Measurements from ENCODE around the gene DYNLL1.
"Not testable (repeated sequence)": the region's sequence is repeated elsewhere in the genome, so short reads cannot be mapped to it uniquely, and the experiment has no call there.

DYNLL1 gene

DNA sequence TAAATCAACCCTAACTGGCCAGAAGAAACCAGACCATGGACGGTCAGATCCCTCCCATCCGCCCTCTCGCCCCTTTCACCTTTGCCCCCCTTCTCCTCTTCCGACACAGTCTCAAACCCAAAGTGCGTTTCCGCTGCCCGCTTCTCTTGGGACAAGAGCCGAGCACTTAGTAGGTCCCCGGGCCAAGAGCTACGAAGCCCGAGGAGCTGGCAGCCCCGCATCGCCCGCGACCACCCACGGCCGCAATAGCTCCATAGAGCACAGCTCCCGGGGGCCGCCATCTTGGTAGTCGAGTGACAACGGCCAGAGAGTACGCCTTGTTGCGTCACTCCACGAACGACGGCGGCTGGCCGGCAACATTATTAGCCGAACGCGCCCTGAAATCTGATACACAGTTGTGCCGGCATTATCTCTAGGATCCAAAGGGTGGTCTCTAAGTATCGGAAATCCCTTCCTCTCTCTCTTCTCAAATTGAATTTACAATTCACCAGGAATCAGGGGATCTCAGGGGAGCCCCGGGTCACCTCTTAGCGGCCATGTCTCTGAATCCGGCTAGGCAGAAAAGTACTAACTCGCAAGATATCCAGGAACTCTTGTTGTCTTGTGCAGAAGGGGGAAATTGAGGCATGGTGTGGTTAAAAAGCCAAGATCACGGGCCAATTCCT lies 33.1 kb downstream of the DYNLL1 start, which contains the start of gene COQ5:
COQ5 (minus strand) TSS at position 298 of the 665 bp plus-strand sequence; CDS start at position 281, 17 bp downstream.
- H3K9ac ChIP-seq (ENCODE audit: low read length), result peak within 1 kb of the TSS; percentile 21
- H3K27ac ChIP-seq (ENCODE audit: low read depth, low read length), result peak within 1 kb of the TSS; percentile 94
- no peaks in the 10 kb centered on the region for H3K36me3 ChIP-seq (ENCODE audit: insufficient read depth, low read length)
- H3K27me3 ChIP-seq (ENCODE audit: control insufficient read depth in 1 of 2, insufficient read depth in 2 of 2, low read length in 2 of 2), result no peaks in the 10 kb centered on the region
- H3K4me3 ChIP-seq (ENCODE audit: low read depth in 1 of 2, low read length in 2 of 2), result peak within 1 kb of the TSS; percentile 59 to 96
- H3K9me3 ChIP-seq (ENCODE audit: low read length), result no peaks in the 10 kb centered on the region
- peaks cover 4% of the 10 kb centered on the region for H3K4me1 ChIP-seq (ENCODE audit: insufficient read depth, low read length)

DNA sequence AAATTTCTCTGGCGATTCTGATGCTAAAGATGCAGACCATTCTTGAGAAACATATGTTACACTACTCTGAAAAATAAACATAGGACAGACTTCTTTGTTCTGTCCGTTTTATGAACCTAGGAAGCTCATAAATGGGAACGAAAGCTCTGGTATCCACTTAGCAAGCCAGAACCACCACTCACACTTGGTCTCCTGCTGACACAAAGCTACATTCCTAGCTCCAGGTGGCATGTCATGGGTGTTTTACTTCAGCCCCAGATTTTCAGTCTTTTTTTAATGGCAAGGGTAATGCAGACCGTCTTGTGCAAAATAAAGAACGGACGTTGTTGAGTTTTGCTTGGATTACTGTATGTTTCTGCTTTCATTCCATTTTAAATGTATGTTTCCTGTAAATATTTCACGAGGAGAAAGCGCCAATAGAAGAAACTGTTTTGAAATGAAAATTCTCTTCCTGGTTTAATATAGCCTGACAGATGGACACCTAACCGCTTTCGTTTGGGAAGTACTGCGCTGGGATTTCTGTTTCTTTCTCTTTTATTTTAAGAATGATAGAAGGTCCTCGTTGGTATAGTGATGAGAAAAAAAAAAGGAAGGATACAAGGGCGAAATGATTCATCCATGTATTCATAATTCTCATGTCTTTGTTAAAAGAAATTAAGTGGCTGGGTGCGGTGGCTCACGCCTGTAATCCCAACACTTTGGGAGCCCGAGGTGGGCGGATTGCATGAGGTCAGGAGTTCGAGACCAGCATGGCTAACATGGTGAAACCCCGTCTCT lies 33.9 kb downstream of the DYNLL1 start:
- Histone ChIP-seq H3K27ac (ENCODE audit: low read depth, low read length) (peak overlapping the region; percentile 94), H3K27me3 (ENCODE audit: control insufficient read depth in 1 of 2, insufficient read depth in 2 of 2, low read length in 2 of 2) (no peaks in the 10 kb centered on the region), H3K9me3 (ENCODE audit: low read length) (no peaks in the 10 kb centered on the region), H3K36me3 (ENCODE audit: insufficient read depth, low read length) (no peaks in the 10 kb centered on the region), H3K4me3 (ENCODE audit: low read depth in 1 of 2, low read length in 2 of 2) (peak overlapping the region; percentile 59 to 96), H3K4me1 (ENCODE audit: insufficient read depth, low read length) (peaks cover 4% of the 10 kb centered on the region), H3K9ac (ENCODE audit: low read length) (peak overlapping the region; percentile 21)

DNA sequence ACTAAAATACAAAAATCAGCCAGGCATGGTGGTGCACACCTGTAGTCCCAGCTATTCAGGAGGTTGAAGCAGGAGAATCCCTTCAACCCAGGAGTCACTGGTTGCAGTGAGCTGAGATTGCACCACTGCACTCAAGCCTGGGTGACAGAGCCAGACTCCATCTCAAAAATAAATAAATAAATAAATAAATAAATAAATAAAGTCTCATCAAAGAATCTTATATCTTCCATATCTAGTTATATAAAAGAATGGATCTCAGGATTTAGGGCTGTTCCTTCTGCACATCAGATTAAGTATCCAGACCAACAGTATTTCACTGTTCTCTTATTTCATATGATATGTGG lies 34.5 kb downstream of the DYNLL1 start:
- not testable (repeated sequence) for H3K36me3 ChIP-seq (ENCODE audit: insufficient read depth, low read length); H3K9ac ChIP-seq (ENCODE audit: low read length); H3K4me1 ChIP-seq (ENCODE audit: insufficient read depth, low read length); H3K9me3 ChIP-seq (ENCODE audit: low read length); H3K27me3 ChIP-seq (ENCODE audit: control insufficient read depth in 1 of 2, insufficient read depth in 2 of 2, low read length in 2 of 2)
- Histone ChIP-seq H3K27ac (ENCODE audit: low read depth, low read length) (peak overlapping the region; percentile 94), H3K4me3 (ENCODE audit: low read depth in 1 of 2, low read length in 2 of 2) (peak overlapping the region in 1 of 2 donors; percentile 59)

DNA sequence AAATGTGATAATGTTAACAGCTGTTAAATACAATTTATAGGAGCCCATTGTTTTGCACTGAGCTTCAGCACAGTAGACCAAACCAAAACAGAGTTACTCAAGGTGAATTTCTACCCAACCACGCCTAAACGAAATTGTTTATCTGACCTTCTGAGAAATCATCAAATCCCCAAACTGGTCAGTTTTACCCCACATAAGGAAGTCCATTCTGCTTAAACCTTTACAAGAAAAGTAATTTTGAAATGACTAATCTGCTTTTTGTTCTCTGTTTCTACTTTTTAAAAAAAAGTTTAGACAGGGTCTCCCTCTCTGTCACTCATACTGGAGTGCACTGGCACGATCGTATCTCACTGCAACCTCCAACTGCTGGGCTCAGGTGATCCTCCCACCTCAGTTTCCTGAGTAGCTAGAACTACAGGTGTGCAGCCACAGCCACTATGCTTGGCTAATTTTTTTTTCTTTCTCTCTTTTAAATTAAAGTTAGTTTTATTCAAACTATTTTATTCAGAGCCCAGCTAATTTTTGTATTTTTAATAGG lies 36.9 kb downstream of the DYNLL1 start:
- no peak overlapping the region for H3K4me3 ChIP-seq (ENCODE audit: low read depth in 1 of 2, low read length in 2 of 2)
- no peaks in the 10 kb centered on the region for H3K9me3 ChIP-seq (ENCODE audit: low read length)
- no peak overlapping the region for H3K27ac ChIP-seq (ENCODE audit: low read depth, low read length)
- H3K9ac ChIP-seq (ENCODE audit: low read length), result no peak overlapping the region
- H3K4me1 ChIP-seq (ENCODE audit: insufficient read depth, low read length), result peaks cover 27% of the 10 kb centered on the region
- H3K36me3 ChIP-seq (ENCODE audit: insufficient read depth, low read length), result no peaks in the 10 kb centered on the region
- no peaks in the 10 kb centered on the region for H3K27me3 ChIP-seq (ENCODE audit: control insufficient read depth in 1 of 2, insufficient read depth in 2 of 2, low read length in 2 of 2)

DNA sequence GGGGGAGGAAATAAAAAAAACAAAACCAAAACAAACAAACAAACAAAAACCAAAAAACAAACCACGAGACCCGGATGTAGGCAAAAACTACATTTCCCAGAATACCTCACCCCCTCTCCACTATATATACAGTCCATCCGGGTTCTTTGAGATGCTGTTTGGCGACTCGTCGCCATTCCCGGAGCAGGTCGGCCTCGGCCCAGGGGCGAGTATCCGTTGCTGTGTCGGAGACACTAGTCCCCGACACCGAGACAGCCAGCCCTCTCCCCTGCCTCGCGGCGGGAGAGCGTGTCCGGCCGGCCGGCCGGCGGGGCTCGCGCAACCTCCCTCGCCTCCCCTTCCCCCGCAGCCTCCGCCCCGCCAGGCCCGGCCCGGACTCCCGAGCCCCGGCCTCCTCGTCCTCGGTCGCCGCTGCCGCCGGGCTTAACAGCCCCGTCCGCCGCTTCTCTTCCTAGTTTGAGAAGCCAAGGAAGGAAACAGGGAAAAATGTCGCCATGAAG lies 38.3 kb downstream of the DYNLL1 start, which contains the start of gene RNF10:
RNF10 (plus strand) TSS at position 154 of the 500 bp plus-strand sequence. CDS start 456 bp downstream, outside the sequence.
- Histone ChIP-seq H3K4me1 (ENCODE audit: insufficient read depth, low read length) (peaks cover 38% of the 10 kb centered on the region), H3K27me3 (ENCODE audit: control insufficient read depth in 1 of 2, insufficient read depth in 2 of 2, low read length in 2 of 2) (no peaks in the 10 kb centered on the region), H3K27ac (ENCODE audit: low read depth, low read length) (peak within 1 kb of the TSS; percentile 99), H3K4me3 (ENCODE audit: low read depth in 1 of 2, low read length in 2 of 2) (peak within 1 kb of the TSS; percentile 96 to 99), H3K9ac (ENCODE audit: low read length) (peak within 1 kb of the TSS; percentile 97), H3K36me3 (ENCODE audit: insufficient read depth, low read length) (no peaks in the 10 kb centered on the region), H3K9me3 (ENCODE audit: low read length) (no peaks in the 10 kb centered on the region)

DNA sequence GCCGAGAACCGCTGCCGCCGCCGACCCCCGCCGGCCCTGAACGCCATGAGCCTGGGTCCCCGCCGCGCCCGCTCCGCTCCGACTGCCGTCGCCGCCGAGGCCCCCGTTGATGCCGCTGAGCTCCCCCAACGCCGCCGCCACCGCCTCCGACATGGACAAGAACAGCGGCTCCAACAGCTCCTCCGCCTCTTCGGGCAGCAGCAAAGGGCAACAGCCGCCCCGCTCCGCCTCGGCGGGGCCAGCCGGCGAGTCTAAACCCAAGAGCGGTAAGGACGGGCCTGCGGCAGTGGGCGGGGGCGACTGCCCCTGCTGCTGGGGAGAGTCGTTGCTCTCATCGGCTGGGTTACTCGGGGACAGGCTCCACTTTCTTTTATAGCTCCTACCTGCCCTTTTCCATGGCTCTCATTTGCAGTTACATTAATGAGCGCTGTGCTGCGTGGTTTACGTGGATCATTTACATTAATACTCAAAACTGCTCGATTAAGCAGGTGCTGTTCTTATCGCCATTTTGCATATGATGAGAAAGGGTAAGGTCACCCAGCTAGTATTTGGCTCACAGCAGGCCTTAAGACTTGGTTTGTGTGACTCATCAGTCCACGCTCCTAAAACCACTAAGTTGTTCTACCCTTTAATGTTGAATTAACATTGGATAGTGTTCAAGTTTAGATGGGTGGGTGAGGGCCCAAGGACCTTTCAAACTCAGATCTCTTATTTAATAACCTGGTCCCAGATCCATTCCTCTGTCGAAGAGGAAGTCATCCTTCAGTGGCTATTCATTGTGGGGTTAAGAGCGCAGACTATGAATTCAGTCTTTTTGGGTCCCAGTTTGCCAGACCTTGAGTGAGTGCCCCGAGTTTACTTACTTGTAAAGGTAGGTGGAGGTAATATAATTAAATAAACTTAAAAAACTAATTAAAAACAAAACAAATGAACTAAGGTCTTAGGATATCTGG lies 39.1 kb downstream of the DYNLL1 start:
- H3K4me1 ChIP-seq (ENCODE audit: insufficient read depth, low read length), result peaks cover 45% of the 10 kb centered on the region

DNA sequence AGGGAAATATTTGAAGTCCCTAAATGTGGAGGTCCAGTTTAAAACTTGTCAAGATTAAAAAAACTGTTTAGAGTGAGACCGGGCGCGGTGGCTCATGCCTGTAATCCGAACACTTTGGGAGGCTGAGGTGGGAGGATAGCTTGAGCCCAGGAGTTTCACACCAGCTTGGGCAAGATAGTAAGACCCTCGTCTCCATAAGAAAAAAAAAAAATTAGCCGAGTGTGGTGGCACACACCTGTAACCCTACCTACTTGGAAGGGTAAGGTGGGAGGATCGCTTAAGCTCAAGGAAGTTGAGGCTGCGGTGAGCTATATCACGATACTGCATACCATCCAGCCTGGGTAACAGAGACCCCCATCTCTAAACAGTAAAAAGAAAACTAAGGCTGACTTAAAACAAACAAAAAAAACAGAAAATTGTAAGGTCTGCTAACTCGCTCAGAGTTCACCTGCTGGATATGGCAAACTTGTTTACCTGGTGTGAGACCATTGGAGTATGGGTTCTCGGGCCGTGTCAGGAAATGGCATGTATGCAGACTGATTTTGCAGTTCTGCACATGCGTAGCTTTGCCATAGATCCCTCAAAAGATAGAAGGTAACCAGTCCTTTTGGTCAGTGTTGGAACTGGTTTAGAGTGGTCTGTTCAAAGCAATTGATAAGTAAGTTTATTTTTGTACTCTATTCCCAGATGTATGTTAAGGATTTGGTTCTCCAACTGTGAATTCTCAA lies 40.3 kb downstream of the DYNLL1 start:
- H3K36me3 ChIP-seq (ENCODE audit: insufficient read depth, low read length), result no peaks in the 10 kb centered on the region
- peaks cover 56% of the 10 kb centered on the region for H3K4me1 ChIP-seq (ENCODE audit: insufficient read depth, low read length)

More for the DNA sequence above, 39.1 kb downstream of the DYNLL1 start:
- peak overlapping the region; percentile 97 for H3K9ac ChIP-seq (ENCODE audit: low read length)
- H3K4me3 ChIP-seq (ENCODE audit: low read depth in 1 of 2, low read length in 2 of 2), result peak overlapping the region; percentile 96 to 99
- H3K27me3 ChIP-seq (ENCODE audit: control insufficient read depth in 1 of 2, insufficient read depth in 2 of 2, low read length in 2 of 2), result no peaks in the 10 kb centered on the region
- peak overlapping the region; percentile 99 for H3K27ac ChIP-seq (ENCODE audit: low read depth, low read length)
- no peaks in the 10 kb centered on the region for H3K36me3 ChIP-seq (ENCODE audit: insufficient read depth, low read length)
- no peaks in the 10 kb centered on the region for H3K9me3 ChIP-seq (ENCODE audit: low read length)

DNA sequence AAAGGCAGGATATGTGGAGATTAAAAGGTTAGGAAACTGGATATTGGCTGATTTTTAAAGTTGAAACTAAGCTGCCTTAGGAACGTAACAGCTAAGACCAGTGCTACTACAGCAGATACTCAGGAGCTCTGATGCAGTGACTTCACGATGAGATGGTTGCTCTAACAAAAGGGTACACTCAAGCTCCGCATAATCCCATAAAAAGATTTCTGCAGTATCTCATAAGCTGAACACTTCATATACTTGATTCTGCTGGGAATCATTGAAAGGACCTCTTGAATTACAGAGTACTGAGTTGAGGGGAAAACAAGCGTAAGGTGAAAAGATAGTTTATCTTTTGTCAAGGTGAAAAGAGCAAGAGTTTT lies 41.9 kb downstream of the DYNLL1 start:
- Histone ChIP-seq H3K27ac (ENCODE audit: low read depth, low read length) (peak overlapping the region; percentile 73), H3K9ac (ENCODE audit: low read length) (peak overlapping the region; percentile 12), H3K36me3 (ENCODE audit: insufficient read depth, low read length) (peaks cover 2% of the 10 kb centered on the region), H3K9me3 (ENCODE audit: low read length) (no peaks in the 10 kb centered on the region), H3K4me3 (ENCODE audit: low read depth in 1 of 2, low read length in 2 of 2) (peak overlapping the region; percentile 26 to 41), H3K4me1 (ENCODE audit: insufficient read depth, low read length) (peaks cover 56% of the 10 kb centered on the region), H3K27me3 (ENCODE audit: control insufficient read depth in 1 of 2, insufficient read depth in 2 of 2, low read length in 2 of 2) (no peaks in the 10 kb centered on the region)

More for the DNA sequence above, 40.3 kb downstream of the DYNLL1 start:
- no peaks in the 10 kb centered on the region for H3K27me3 ChIP-seq (ENCODE audit: control insufficient read depth in 1 of 2, insufficient read depth in 2 of 2, low read length in 2 of 2)
- H3K9ac ChIP-seq (ENCODE audit: low read length), result peak overlapping the region; percentile 97
- peak overlapping the region in 1 of 2 donors; percentile 96 for H3K4me3 ChIP-seq (ENCODE audit: low read depth in 1 of 2, low read length in 2 of 2)
- H3K27ac ChIP-seq (ENCODE audit: low read depth, low read length), result peak overlapping the region; percentile 73
- H3K9me3 ChIP-seq (ENCODE audit: low read length), result no peaks in the 10 kb centered on the region

DNA sequence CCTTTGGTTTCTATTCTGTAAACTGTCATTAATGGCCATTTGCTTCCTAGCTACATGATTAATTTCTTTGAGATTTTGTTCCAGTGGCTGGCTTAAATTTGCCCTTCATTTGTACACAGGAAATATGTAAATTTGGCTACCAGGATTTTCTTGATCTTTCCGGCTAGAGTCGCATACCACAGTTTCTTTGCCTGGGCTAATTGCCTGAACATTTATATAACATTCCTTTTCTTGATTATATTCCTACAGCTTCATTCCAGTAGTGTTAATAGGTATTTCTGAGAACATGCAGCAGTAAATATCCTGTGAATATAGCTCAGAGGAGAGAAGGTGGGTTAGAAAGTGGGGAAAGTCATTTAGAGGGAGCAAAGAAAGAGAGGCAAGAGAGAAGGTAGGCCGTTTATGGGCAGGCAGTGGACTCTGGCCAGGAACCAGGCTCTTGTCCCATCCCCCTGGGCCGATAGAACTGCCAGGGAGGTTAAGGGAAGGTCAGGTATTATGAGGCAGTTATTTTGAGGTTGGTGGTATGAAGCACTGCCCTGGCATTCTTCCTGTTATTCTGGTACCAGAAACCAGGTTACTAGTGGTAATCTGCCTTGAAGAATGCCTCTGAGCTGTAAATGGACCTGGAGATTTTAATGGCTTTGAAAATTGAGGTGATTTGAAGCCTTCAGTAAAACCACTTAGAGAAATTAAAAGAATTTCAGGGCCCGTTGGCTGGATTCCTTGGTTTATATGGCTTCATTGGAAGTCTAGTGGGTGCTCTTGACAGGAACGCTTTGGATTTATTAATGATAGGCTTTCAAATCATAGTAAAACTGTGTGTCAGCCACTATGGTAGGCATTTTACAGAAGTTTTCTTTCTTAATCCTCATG lies 42.6 kb downstream of the DYNLL1 start:
- Histone ChIP-seq H3K27me3 (ENCODE audit: control insufficient read depth in 1 of 2, insufficient read depth in 2 of 2, low read length in 2 of 2) (no peaks in the 10 kb centered on the region), H3K4me3 (ENCODE audit: low read depth in 1 of 2, low read length in 2 of 2) (peak overlapping the region; percentile 26 to 41), H3K9ac (ENCODE audit: low read length) (peak overlapping the region; percentile 12), H3K4me1 (ENCODE audit: insufficient read depth, low read length) (peaks cover 56% of the 10 kb centered on the region), H3K27ac (ENCODE audit: low read depth, low read length) (peak overlapping the region; percentile 73), H3K9me3 (ENCODE audit: low read length) (no peaks in the 10 kb centered on the region), H3K36me3 (ENCODE audit: insufficient read depth, low read length) (peaks cover 3% of the 10 kb centered on the region)
